Suprapubic skin (tissue), 4 donors: ENCODE results near the gene TMEM178B. TPM values are rescaled to one million over a fixed set of nuclear protein-coding genes. Genes with fewer than 3 reads are reported as not detected.

Experiments
- DNase-seq, 2 donors: peaks; one replicate each; pipeline ENCODE4 v3.0.0-alpha.2; 2019; ENCODE audit warnings: low spot score in 2 of 2
- H3K27ac ChIP-seq: fragments of 200-600 bp; sonication (generic); one replicate; pipeline ENCODE4 v1.5.1; 2019
- H3K27me3 ChIP-seq: fragments of 200-600 bp; sonication (generic); one replicate; pipeline ENCODE4 v1.5.1; 2019
- H3K36me3 ChIP-seq: fragments of 200-600 bp; sonication (generic); one replicate; pipeline ENCODE4 v1.5.1; 2019
- H3K4me1 ChIP-seq: fragments of 200-600 bp; sonication (generic); one replicate; pipeline ENCODE4 v1.5.1; 2019
- H3K4me3 ChIP-seq: fragments of 200-600 bp; sonication (generic); one replicate; pipeline ENCODE4 v1.5.1; 2019; ENCODE audit warnings: mild to moderate bottlenecking
- H3K9me3 ChIP-seq: fragments of 200-600 bp; sonication (generic); one replicate; pipeline ENCODE4 v1.5.1; 2019
- EP300 ChIP-seq: sonication (generic); formaldehyde crosslinking; IDR thresholded peaks from one replicate; pipeline ENCODE4 v1.6.1; 2017; ENCODE audit warnings: antibody characterized with exemption
- POLR2A ChIP-seq, 2 donors: fragments of 450-650 bp; IDR thresholded peaks; one replicate each; pipeline ENCODE4 v1.6.1; 2017; ENCODE audit warnings: antibody characterized with exemption in 2 of 2, mild to moderate bottlenecking in 2 of 2, moderate library complexity in 2 of 2
- POLR2AphosphoS5 ChIP-seq, 3 donors: sonication (generic); formaldehyde crosslinking; IDR thresholded peaks; one replicate each; pipeline ENCODE4 v1.6.1; 2017; ENCODE audit warnings: antibody characterized with exemption in 3 of 3
- WGBS: methylation state at CpG from one replicate; pipeline ENCODE4 v1.1.5; 2018; 5-methylcytosine and 5-hydroxymethylcytosine counted together
- total RNA-seq, 4 donors: library from RNA; depleted of rRNA; stranded (reverse); fragments of >200 nt; gene quantifications; one replicate each; pipeline ENCODE4 v1.1.0, GENCODE V29; 2016
- TF ChIP-seq, protein P1 (sequence below), 2 donors: fragments of 200-600 bp in 1 of 2; fragments of 450-650 bp in 1 of 2; sonication (generic) in 1 of 2; IDR thresholded peaks; one replicate each; pipeline ENCODE4 v1.5.1; 2016 to 2019; ENCODE audit warnings: antibody characterized with exemption in 2 of 2, mild to moderate bottlenecking in 1 of 2, moderate library complexity in 1 of 2

Gene TMEM178B
- total RNA-seq, 4 donors from 2014 or later: 0.34 to 1.6 (median 0.72) TPM

DNA sequence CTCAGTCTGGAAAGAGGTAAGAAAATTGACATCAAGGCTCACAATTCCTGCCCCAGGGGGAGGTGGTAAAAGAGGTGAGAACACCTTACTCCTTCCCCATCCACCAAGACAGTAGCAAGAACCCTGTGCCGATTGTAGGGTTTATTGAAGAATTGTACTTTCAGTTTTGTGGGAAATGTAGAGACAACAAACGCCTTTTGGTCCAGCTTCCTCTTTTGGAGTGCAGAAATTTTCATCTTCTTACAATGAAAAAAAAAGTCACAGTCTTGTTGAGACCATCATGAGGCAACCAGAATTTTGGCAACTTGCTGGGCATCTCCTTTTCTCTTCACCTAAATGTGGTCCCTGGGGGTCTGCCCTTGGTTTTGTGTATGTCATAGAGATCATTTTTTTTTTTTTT, 217.7 kb downstream of the TMEM178B start:
- Histone ChIP-seq H3K4me1 (no peaks in the 10 kb centered on the region), H3K27me3 (peaks cover 2% of the 10 kb centered on the region), H3K4me3 (no peak overlapping the region), H3K9me3 (no peaks in the 10 kb centered on the region), H3K27ac (no peak overlapping the region), H3K36me3 (no peaks in the 10 kb centered on the region)
- 75% methylated on average over 2 of the region's 2 CpGs for WGBS
- TF ChIP-seq EP300 (no peak), POLR2A (IDR thresholded peaks at IDR 0.05) (no peak)
- TF ChIP-seq, protein P1, sequence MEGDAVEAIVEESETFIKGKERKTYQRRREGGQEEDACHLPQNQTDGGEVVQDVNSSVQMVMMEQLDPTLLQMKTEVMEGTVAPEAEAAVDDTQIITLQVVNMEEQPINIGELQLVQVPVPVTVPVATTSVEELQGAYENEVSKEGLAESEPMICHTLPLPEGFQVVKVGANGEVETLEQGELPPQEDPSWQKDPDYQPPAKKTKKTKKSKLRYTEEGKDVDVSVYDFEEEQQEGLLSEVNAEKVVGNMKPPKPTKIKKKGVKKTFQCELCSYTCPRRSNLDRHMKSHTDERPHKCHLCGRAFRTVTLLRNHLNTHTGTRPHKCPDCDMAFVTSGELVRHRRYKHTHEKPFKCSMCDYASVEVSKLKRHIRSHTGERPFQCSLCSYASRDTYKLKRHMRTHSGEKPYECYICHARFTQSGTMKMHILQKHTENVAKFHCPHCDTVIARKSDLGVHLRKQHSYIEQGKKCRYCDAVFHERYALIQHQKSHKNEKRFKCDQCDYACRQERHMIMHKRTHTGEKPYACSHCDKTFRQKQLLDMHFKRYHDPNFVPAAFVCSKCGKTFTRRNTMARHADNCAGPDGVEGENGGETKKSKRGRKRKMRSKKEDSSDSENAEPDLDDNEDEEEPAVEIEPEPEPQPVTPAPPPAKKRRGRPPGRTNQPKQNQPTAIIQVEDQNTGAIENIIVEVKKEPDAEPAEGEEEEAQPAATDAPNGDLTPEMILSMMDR (IDR thresholded peaks at IDR 0.05): no peak
- no peak for DNase-seq

DNA sequence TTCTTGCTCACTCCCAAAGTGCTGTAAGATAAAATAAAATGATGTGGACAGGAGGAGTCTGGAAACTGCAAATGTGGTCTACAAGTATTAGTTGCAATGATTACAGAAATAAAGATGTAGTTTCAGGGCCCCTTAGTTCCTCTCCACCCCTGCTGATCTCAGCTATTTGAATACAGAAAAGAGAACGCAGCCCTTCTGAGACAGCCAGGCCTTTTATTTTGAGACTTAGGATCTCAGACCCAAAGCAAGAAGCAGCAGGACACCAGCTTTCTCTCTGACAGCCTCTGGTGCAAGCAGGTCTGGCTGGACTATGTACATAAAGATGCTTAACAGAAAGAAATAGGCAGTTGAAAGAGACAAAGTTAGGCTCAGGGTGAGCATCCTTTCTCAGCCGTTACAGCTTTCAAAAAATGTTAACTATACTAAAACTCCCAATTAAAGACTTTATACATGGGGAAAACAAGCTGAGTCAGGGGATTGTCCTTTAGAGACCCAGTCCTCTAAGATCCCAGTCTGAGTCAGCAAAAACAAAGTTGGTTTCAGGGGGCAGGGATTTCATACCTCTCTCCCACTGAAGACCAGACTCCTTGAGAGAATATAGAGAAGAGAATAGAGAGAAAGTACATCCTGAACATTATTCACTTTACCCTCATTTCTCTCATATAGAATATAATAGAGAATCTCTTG, 220.4 kb downstream of the TMEM178B start:
- no peaks in the 10 kb centered on the region for H3K36me3 ChIP-seq
- H3K4me1 ChIP-seq: no peaks in the 10 kb centered on the region
- TF ChIP-seq, protein P1 (IDR thresholded peaks at IDR 0.05): no peak
- TF ChIP-seq POLR2AphosphoS5 (IDR thresholded peaks at IDR 0.05) (no peak), EP300 (no peak), POLR2A (IDR thresholded peaks at IDR 0.05) (no peak)
- no peaks in the 10 kb centered on the region for H3K9me3 ChIP-seq
- H3K27me3 ChIP-seq: no peaks in the 10 kb centered on the region
- no peak overlapping the region for H3K4me3 ChIP-seq
- H3K27ac ChIP-seq: no peak overlapping the region
- 66% methylated on average over 2 of the region's 2 CpGs for WGBS
- DNase-seq: no peak

DNA sequence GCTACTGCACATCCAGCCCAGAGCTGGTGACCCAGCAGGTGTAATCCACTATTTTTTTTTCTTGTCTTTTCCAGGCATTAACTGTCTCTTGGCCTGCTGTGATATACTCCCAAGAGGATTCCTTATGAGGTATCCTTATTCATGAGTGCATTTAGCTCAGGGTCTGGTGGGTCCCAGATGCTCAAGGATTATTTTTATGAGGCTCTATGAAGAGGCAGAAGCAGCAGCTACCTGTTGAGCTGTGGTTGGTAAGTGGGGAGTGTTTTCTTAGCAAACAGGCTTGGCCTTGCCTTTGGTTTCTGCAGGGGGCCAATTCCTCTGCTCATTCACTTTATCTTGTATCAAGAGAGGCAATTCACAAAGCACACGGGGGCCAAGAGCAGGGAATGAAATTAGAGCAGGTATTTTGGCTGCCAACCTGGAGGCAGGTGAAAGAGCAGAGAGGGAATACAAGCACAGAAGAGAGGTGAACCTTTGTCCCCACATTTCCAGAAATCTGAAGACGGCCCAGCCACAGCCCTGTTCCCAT, 221.6 kb downstream of the TMEM178B start:
- 54% methylated on average over 2 of the region's 2 CpGs for WGBS
- Histone ChIP-seq H3K9me3 (no peaks in the 10 kb centered on the region), H3K27me3 (no peaks in the 10 kb centered on the region), H3K27ac (no peak overlapping the region), H3K36me3 (no peaks in the 10 kb centered on the region), H3K4me3 (no peak overlapping the region), H3K4me1 (no peaks in the 10 kb centered on the region)
- TF ChIP-seq, protein P1 (IDR thresholded peaks at IDR 0.05): no peak
- TF ChIP-seq POLR2AphosphoS5 (IDR thresholded peaks at IDR 0.05) (no peak), EP300 (no peak), POLR2A (IDR thresholded peaks at IDR 0.05) (no peak)
- no peak for DNase-seq

DNA sequence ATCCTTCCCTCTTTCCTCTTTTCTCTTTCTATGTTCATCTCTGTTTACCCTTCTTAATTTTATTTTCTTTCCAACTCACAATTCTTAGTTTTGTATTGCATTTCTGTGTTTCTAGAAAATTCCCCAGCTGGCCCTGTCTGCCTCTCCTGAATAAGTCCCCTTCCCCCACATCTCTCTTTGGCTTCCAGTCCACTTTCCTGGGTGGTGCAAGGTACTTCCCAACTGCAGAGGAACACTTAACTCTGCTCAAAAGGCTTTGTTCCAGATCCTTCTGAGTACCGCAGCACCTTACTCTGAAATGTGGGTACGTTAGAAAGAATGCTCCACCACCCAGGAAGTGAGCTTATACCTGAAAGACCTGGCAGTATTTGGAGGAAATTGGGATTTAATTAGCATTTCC, 227.0 kb downstream of the TMEM178B start:
- Histone ChIP-seq H3K9me3 (no peaks in the 10 kb centered on the region), H3K4me3 (no peak overlapping the region), H3K4me1 (no peaks in the 10 kb centered on the region), H3K27ac (no peak overlapping the region), H3K27me3 (no peaks in the 10 kb centered on the region), H3K36me3 (no peaks in the 10 kb centered on the region)
- TF ChIP-seq POLR2A (IDR thresholded peaks at IDR 0.05) (no peak), POLR2AphosphoS5 (IDR thresholded peaks at IDR 0.05) (no peak)
- TF ChIP-seq, protein P1 (IDR thresholded peaks at IDR 0.05): no peak
- DNase-seq: no peak
- 52% methylated on average over 2 of the region's 2 CpGs for WGBS

DNA sequence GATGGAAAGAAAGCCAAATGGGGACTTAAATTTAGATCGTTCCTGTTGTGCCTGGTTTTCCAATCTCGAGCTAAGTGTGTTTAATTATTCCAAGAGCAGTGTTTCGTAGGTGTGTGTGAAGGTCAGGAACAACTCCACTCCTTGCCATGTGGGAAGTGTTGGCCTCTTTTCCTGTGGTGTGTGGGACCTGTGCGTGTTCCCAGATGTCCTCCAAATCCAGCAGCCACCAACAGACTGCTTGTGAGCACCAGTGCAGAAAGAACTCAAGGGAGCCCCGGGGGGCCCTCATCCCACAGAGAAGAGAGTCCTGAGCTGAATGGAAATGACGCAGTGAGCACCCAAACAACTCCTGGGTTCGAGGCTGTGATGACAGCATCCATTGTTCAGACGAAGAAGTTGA, 227.7 kb downstream of the TMEM178B start:
- no peaks in the 10 kb centered on the region for H3K4me1 ChIP-seq
- H3K4me3 ChIP-seq: no peak overlapping the region
- no peak overlapping the region for H3K27ac ChIP-seq
- no peaks in the 10 kb centered on the region for H3K36me3 ChIP-seq
- H3K27me3 ChIP-seq: no peaks in the 10 kb centered on the region
- TF ChIP-seq, protein P1 (IDR thresholded peaks at IDR 0.05): no peak
- TF ChIP-seq POLR2A (IDR thresholded peaks at IDR 0.05) (no peak), POLR2AphosphoS5 (IDR thresholded peaks at IDR 0.05) (no peak), EP300 (no peak)
- 78% methylated on average over 8 of the region's 8 CpGs for WGBS
- H3K9me3 ChIP-seq: no peaks in the 10 kb centered on the region
- DNase-seq: no peak
